Astrocyte of the hippocampus (primary cell): ENCODE data around the gene PTPRU.

Experiments used
- DNase-seq: peaks from one replicate; pipeline ENCODE4 v3.0.0; 2011; ENCODE audit warnings: low read depth, low spot score

The PTPRU gene

GRCh38 chr1:29315876-29316275, 79.6 kb downstream of the PTPRU start:
- DNase-seq = no peak

GRCh38 chr1:29317063-29317915, 81.0 kb downstream of the PTPRU start:
- no peak for DNase-seq

- DNase-seq = no peak
Measured at GRCh38 chr1:29317916-29318530, 81.7 kb downstream of the PTPRU start.

GRCh38 chr1:29318724-29319123, 82.4 kb downstream of the PTPRU start:
- DNase-seq = no peak

- DNase-seq = no peak
Measured at GRCh38 chr1:29319300-29320110, 83.2 kb downstream of the PTPRU start.

GRCh38 chr1:29320156-29320940, 84.0 kb downstream of the PTPRU start:
- no peak for DNase-seq

GRCh38 chr1:29321176-29321575, 84.9 kb downstream of the PTPRU start:
- no peak for DNase-seq

GRCh38 chr1:29322147-29322694, 85.9 kb downstream of the PTPRU start:
- no peak for DNase-seq

GRCh38 chr1:29322861-29323585, 86.7 kb downstream of the PTPRU start:
- DNase-seq = no peak

GRCh38 chr1:29323636-29324035, 87.3 kb downstream of the PTPRU start:
- DNase-seq = no peak

- no peak for DNase-seq
Measured at GRCh38 chr1:29324202-29324601, 87.9 kb downstream of the PTPRU start.

- no peak for DNase-seq
Measured at GRCh38 chr1:29324771-29325351, 88.5 kb downstream of the PTPRU start.

GRCh38 chr1:29325675-29326074, 89.4 kb downstream of the PTPRU start:
- DNase-seq = no peak

- DNase-seq = no peak
Measured at GRCh38 chr1:29326123-29326522, 89.8 kb downstream of the PTPRU start.

- DNase-seq = no peak
Measured at GRCh38 chr1:29327223-29327935, 91.1 kb downstream of the PTPRU start.

- DNase-seq = no peak
Measured at GRCh38 chr1:29329022-29329775, 92.9 kb downstream of the PTPRU start.

- DNase-seq = no peak
Measured at GRCh38 chr1:29330089-29330488, 93.8 kb downstream of the PTPRU start.

GRCh38 chr1:29330856-29331255, 94.5 kb downstream of the PTPRU start:
- DNase-seq = no peak

- no peak for DNase-seq
Measured at GRCh38 chr1:29331309-29331708, 95.0 kb downstream of the PTPRU start.
